Measurements from ENCODE around the gene PITPNC1. TPM values are rescaled to one million over a fixed set of nuclear protein-coding genes. Genes with fewer than 3 reads are reported as not detected.
A peak's percentile ranks its signal among the peaks of the same experiment; 100 is the strongest.

PITPNC1 gene
- total RNA-seq, 1 donor from 2014 or later: 13.0 TPM

DNA sequence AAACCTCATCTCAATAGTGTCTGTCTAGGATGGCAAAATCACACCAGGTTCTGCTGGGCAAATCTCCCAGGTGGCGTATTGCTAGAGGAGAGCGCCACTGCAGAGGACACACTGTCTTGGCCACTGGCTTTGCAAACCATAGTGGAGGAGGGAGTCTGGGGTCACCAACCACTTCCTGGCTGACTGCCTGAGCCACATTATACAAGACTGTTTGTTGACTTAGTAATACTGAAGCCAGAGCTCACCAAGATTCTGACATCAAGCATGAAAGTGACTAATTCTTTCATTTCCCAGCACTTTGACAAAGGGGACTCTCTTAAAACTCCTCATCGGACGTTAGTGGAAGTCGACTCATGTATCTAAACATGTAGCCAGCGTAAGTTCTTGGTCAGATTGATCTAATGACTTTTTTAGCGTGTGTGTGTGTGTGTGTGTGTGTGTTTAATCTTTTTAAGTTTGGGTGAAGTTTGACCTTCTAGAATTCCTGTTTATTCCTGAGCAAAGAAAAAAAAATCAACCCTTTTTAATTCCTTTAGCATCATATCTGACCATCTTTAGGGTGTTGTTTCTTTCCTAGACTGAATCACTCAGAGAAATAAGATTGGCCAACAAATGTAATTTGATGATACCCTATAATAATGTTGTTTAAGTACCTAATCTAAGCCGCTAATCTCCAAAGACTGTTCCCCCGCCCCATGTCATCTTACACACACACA lies 13.7 kb downstream of the PITPNC1 start:
- Histone ChIP-seq H3K27me3 (ENCODE audit: control insufficient read depth, insufficient read depth, low read length) (no peaks in the 10 kb centered on the region), H3K36me3 (ENCODE audit: control insufficient read depth, insufficient read depth, low read length) (no peaks in the 10 kb centered on the region), H3K4me3 (ENCODE audit: low read depth, low read length) (no peak overlapping the region)
- DNase-seq (ENCODE audit: low read depth): peak; percentile 91
- TF ChIP-seq, protein P1, sequence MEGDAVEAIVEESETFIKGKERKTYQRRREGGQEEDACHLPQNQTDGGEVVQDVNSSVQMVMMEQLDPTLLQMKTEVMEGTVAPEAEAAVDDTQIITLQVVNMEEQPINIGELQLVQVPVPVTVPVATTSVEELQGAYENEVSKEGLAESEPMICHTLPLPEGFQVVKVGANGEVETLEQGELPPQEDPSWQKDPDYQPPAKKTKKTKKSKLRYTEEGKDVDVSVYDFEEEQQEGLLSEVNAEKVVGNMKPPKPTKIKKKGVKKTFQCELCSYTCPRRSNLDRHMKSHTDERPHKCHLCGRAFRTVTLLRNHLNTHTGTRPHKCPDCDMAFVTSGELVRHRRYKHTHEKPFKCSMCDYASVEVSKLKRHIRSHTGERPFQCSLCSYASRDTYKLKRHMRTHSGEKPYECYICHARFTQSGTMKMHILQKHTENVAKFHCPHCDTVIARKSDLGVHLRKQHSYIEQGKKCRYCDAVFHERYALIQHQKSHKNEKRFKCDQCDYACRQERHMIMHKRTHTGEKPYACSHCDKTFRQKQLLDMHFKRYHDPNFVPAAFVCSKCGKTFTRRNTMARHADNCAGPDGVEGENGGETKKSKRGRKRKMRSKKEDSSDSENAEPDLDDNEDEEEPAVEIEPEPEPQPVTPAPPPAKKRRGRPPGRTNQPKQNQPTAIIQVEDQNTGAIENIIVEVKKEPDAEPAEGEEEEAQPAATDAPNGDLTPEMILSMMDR (IDR thresholded peaks at IDR 0.05; ENCODE audit: insufficient read depth, low read length, poor library complexity, severe bottlenecking): no peak

DNA sequence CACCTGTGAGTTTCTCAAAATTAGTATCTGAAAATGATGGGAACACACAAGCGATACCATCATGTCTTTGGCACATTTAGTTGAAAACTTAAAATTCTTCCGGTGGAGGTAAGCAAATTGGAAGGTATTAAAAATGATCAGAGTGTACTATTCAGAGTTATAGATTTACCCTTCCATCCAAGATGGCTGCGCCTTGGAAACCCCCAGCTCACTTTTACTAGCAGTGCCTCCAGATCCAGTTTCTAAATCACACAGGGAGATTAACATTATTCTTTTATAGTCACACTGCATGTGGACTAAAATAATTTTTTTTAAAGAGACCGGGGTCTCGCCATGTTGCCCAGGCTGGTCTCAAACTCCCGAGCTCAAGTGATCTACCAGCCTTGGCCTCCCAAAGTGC lies 15.0 kb downstream of the PITPNC1 start:
- no peak overlapping the region for H3K4me3 ChIP-seq (ENCODE audit: low read depth, low read length)
- H3K36me3 ChIP-seq (ENCODE audit: control insufficient read depth, insufficient read depth, low read length): no peaks in the 10 kb centered on the region
- H3K27me3 ChIP-seq (ENCODE audit: control insufficient read depth, insufficient read depth, low read length): no peaks in the 10 kb centered on the region
- TF ChIP-seq, protein P1 (IDR thresholded peaks at IDR 0.05; ENCODE audit: insufficient read depth, low read length, poor library complexity, severe bottlenecking): no peak
- no peak for DNase-seq (ENCODE audit: low read depth)

DNA sequence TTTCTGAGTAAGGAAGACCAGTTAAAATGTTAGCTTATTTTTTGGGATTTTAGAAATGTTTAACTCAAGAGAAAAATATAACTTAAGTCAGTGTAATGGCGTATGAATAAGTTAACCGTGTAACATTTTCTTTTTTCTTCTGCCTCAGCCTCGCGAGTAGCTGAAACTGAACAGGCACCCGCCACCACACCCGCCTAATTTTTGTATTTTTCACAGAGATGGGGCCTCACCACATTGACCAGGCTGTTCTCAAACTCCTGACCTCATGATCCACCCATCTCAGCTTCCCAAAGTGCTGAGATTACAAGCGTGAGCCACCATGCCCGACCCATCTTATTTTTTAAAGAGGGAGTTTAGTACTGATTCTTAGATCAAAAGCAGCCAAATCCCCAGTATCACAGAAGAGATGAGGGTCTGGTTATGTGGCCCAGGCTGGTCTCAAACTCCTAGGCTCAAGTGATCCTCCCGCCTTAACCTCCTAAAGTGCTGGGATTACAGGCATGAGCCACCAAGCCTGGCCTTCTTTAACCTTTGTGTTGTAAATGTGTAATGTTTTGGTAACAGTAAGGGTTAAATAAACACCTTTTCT lies 16.8 kb downstream of the PITPNC1 start:
- no peaks in the 10 kb centered on the region for H3K36me3 ChIP-seq (ENCODE audit: control insufficient read depth, insufficient read depth, low read length)
- H3K27me3 ChIP-seq (ENCODE audit: control insufficient read depth, insufficient read depth, low read length): no peaks in the 10 kb centered on the region
- TF ChIP-seq, protein P1 (IDR thresholded peaks at IDR 0.05; ENCODE audit: insufficient read depth, low read length, poor library complexity, severe bottlenecking): no peak
- no peak for DNase-seq (ENCODE audit: low read depth)
- H3K4me3 ChIP-seq (ENCODE audit: low read depth, low read length): no peak overlapping the region

DNA sequence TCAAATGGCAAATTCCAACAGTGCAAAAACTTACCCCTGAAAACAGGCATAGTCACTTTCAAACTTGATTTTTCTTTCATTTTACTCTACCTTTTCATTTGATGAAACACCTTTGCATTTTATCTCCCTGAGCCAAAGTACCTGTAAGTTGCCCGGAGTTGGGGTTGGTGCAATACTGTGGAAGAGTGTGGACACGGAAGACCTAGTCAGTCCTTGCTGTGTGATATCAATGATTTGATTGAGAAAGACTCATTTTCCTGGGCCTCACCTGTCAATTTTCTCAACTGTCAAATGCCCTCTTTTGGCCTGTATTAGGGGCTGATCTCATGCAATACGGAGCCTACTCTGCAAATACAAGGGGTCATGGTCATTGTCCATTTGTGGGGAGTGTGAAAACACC lies 22.6 kb downstream of the PITPNC1 start:
- TF ChIP-seq, protein P1 (IDR thresholded peaks at IDR 0.05; ENCODE audit: insufficient read depth, low read length, poor library complexity, severe bottlenecking): no peak
- H3K36me3 ChIP-seq (ENCODE audit: control insufficient read depth, insufficient read depth, low read length): no peaks in the 10 kb centered on the region
- DNase-seq (ENCODE audit: low read depth): no peak
- no peak overlapping the region for H3K4me3 ChIP-seq (ENCODE audit: low read depth, low read length)
- no peaks in the 10 kb centered on the region for H3K27me3 ChIP-seq (ENCODE audit: control insufficient read depth, insufficient read depth, low read length)

DNA sequence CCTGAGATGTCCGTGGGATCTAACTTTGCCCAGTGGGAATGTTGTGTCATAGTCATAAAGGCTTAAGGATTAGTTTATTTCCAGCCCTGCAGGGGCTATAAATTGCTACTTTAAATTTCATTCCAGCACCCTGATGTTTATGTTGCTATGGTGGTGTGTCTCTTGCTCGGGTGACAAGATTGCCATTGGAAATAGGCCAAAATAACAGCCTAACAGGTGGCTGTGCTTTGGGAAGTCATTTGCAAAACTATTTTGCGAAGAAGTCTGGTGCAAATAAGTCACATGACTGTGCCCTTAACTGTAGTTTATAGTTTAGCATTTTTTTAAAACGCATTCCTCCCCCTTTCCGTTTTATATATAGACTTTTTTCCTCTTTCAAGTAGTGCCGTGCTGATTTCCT lies 23.1 kb downstream of the PITPNC1 start:
- Histone ChIP-seq H3K27me3 (ENCODE audit: control insufficient read depth, insufficient read depth, low read length) (no peaks in the 10 kb centered on the region), H3K4me3 (ENCODE audit: low read depth, low read length) (no peak overlapping the region), H3K36me3 (ENCODE audit: control insufficient read depth, insufficient read depth, low read length) (no peaks in the 10 kb centered on the region)
- no peak for DNase-seq (ENCODE audit: low read depth)
- TF ChIP-seq, protein P1 (IDR thresholded peaks at IDR 0.05; ENCODE audit: insufficient read depth, low read length, poor library complexity, severe bottlenecking): no peak

DNA sequence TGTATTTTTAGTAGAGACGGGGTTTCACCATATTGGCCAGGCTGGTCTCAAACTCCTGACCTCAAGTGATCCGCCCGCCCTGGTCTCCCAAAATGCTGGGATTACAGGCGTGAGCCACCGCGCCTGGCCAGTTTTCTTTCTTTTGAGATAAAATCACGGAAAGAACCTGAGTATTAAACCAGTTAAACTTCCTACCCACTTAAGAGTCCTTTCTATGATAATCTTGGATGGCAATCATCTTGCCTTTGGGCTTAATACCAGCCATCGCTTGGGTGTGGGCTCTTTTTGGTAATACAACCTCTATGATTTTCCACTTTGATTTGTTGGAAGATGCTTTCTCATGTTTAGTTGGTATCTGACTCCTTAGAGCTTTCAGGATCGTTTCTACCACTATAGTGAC lies 24.0 kb downstream of the PITPNC1 start:
- Histone ChIP-seq H3K4me3 (ENCODE audit: low read depth, low read length) (no peak overlapping the region), H3K36me3 (ENCODE audit: control insufficient read depth, insufficient read depth, low read length) (no peaks in the 10 kb centered on the region), H3K27me3 (ENCODE audit: control insufficient read depth, insufficient read depth, low read length) (no peaks in the 10 kb centered on the region)
- TF ChIP-seq, protein P1 (IDR thresholded peaks at IDR 0.05; ENCODE audit: insufficient read depth, low read length, poor library complexity, severe bottlenecking): no peak
- no peak for DNase-seq (ENCODE audit: low read depth)

Data from kidney epithelial cell (primary cell).